Gastroesophageal sphincter (tissue), 4 donors: Measurements from ENCODE around the gene LRRTM4. TPM values are rescaled to one million over a fixed set of nuclear protein-coding genes. Genes with fewer than 3 reads are reported as not detected.

Experiments
- ATAC-seq: fragments of 150-250 bp; one replicate; pipeline ENCODE4 v1.9.1; 2016; ENCODE audit warnings: mild to moderate bottlenecking, moderate library complexity
- H3K27ac ChIP-seq, 4 donors: fragments of 200-600 bp; sonication (generic) in 3 of 4; 1 replicate in 3 of 4; 2 replicates in 1 of 4; pipeline ENCODE4 v1.5.1; 2016 to 2019
- H3K27me3 ChIP-seq: fragments of 200-600 bp; sonication (generic); one replicate; pipeline ENCODE4 v1.5.1; 2019
- H3K36me3 ChIP-seq, 2 donors: fragments of 200-600 bp; sonication (generic); one replicate each; pipeline ENCODE4 v1.5.1; 2019; ENCODE audit warnings: control low read depth in 1 of 2
- H3K4me1 ChIP-seq, 3 donors: fragments of 200-600 bp; sonication (generic); 1 replicate in 2 of 3; 2 replicates in 1 of 3; pipeline ENCODE4 v1.5.1; 2016 to 2019; ENCODE audit warnings: control low read depth in 2 of 3
- H3K4me3 ChIP-seq, 2 donors: fragments of 200-600 bp; sonication (generic); one replicate each; pipeline ENCODE4 v1.5.1; 2019; ENCODE audit warnings: mild to moderate bottlenecking in 1 of 2, moderate library complexity in 1 of 2
- H3K9me3 ChIP-seq, 3 donors: fragments of 200-600 bp; sonication (generic); one replicate each; pipeline ENCODE4 v1.5.1; 2017 to 2019; ENCODE audit warnings: control low read depth in 2 of 3
- EP300 ChIP-seq: sonication (generic); formaldehyde crosslinking; IDR thresholded peaks from one replicate; pipeline ENCODE4 v1.6.1; 2017; ENCODE audit warnings: antibody characterized with exemption, mild to moderate bottlenecking
- POLR2A ChIP-seq, 2 donors: fragments of 450-650 bp; IDR thresholded peaks; one replicate each; pipeline ENCODE4 v1.6.1; 2017; ENCODE audit warnings: antibody characterized with exemption in 2 of 2, mild to moderate bottlenecking in 2 of 2, moderate library complexity in 1 of 2
- POLR2AphosphoS5 ChIP-seq: sonication (generic); formaldehyde crosslinking; IDR thresholded peaks from one replicate; pipeline ENCODE4 v1.6.1; 2017; ENCODE audit warnings: antibody characterized with exemption
- WGBS, 2 donors: methylation state at CpG; one replicate each; pipeline ENCODE4 v1.1.5; 2018; ENCODE audit warnings: low coverage in 1 of 2; 5-methylcytosine and 5-hydroxymethylcytosine counted together
- total RNA-seq, 4 donors: library from RNA; depleted of rRNA; stranded (reverse); fragments of >200 nt; gene quantifications; one replicate each; pipeline ENCODE4 v1.1.0, GENCODE V29; 2016
- TF ChIP-seq, protein P1 (sequence below), 4 experiments: fragments of 200-600 bp in 2 of 4; fragments of 450-650 bp in 2 of 4; sonication (generic) in 1 of 4; IDR thresholded peaks; one replicate each; pipeline ENCODE4 v1.5.1; 2017 to 2019; ENCODE audit warnings: antibody characterized with exemption in 4 of 4, mild to moderate bottlenecking in 2 of 4, moderate library complexity in 2 of 4

Gene LRRTM4
- total RNA-seq, 4 donors from 2014 or later: 0.12 to 0.30 (median 0.27) TPM; not detected in 1

DNA sequence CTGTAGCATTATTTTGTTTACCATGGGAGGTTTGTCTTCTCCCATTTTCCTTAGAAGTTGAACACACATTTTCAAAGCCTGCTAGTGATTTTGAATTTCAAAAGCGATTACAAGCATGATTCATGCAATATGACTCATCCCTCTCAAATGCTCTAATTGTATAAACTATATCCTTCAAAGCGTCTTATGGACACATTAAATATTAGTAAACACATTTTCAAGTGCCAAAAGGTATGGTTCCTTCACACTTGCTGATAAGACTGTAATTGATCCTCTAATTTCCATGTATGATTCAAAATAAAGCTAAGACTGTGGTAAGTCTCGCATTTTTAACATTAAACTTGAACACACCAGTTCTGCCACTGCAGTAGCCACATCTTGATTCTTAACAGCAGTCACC is 512.9 kb downstream of the LRRTM4 start:
- TF ChIP-seq POLR2A (IDR thresholded peaks at IDR 0.05): no peak
- TF ChIP-seq, protein P1, sequence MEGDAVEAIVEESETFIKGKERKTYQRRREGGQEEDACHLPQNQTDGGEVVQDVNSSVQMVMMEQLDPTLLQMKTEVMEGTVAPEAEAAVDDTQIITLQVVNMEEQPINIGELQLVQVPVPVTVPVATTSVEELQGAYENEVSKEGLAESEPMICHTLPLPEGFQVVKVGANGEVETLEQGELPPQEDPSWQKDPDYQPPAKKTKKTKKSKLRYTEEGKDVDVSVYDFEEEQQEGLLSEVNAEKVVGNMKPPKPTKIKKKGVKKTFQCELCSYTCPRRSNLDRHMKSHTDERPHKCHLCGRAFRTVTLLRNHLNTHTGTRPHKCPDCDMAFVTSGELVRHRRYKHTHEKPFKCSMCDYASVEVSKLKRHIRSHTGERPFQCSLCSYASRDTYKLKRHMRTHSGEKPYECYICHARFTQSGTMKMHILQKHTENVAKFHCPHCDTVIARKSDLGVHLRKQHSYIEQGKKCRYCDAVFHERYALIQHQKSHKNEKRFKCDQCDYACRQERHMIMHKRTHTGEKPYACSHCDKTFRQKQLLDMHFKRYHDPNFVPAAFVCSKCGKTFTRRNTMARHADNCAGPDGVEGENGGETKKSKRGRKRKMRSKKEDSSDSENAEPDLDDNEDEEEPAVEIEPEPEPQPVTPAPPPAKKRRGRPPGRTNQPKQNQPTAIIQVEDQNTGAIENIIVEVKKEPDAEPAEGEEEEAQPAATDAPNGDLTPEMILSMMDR (IDR thresholded peaks at IDR 0.05): no peak
- TF ChIP-seq POLR2AphosphoS5: no peak
- no peak for ATAC-seq
- Histone ChIP-seq H3K4me1 (no peaks in the 10 kb centered on the region), H3K36me3 (no peaks in the 10 kb centered on the region), H3K4me3 (no peak overlapping the region), H3K27ac (no peak overlapping the region), H3K9me3 (no peaks in the 10 kb centered on the region), H3K27me3 (no peaks in the 10 kb centered on the region)
- 41 to 44% methylated on average over 3 of the region's 3 CpGs for WGBS, 2 donors

DNA sequence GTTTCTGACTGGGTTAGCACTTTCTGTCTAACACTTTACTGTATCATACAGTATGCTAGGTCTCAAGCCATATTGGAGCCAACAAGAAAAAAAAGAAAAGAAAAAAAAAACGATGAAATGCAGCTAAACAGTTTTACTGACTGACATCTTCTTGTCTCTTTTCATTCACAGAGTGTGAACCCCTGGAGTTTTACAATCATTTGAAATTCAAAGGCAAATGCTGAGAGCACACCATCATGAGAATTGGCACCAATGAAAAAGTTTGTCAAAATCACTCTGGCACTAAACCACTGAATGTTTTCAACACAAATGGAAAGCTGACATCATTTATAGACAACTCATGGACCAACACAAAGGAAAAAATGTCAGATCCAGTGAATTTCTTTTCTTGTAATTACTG is 513.3 kb downstream of the LRRTM4 start:
- 0 to 20% methylated on average over 1 of the region's 1 CpG for WGBS, 2 donors
- H3K4me1 ChIP-seq: no peaks in the 10 kb centered on the region
- H3K36me3 ChIP-seq: no peaks in the 10 kb centered on the region
- no peak for TF ChIP-seq POLR2A (IDR thresholded peaks at IDR 0.05)
- TF ChIP-seq, protein P1 (IDR thresholded peaks at IDR 0.05): no peak
- no peak for TF ChIP-seq EP300
- TF ChIP-seq POLR2AphosphoS5: no peak
- no peak overlapping the region for H3K27ac ChIP-seq
- H3K27me3 ChIP-seq: no peaks in the 10 kb centered on the region
- no peaks in the 10 kb centered on the region for H3K9me3 ChIP-seq
- no peak overlapping the region for H3K4me3 ChIP-seq
- no peak for ATAC-seq

DNA sequence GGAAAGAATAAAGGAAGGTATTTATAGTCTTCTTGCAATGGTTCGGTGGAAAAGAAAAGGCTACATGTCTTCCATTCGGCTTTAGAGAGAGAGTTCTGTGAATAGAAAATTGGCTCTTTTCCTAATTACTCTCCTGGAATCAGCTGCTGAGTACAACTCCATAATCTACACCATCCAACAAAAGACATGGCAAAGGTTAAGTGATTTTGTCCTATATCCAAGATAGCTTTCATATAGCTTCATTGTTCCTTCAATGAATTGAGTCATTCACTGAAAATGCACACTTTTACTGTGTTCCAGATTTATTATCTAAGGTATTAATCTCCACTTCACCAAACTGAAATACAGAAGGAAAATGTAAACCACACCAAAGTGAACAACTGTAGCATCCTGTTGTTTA is 514.5 kb downstream of the LRRTM4 start:
- H3K4me3 ChIP-seq: no peak overlapping the region
- H3K9me3 ChIP-seq: no peaks in the 10 kb centered on the region
- no peak for TF ChIP-seq EP300
- TF ChIP-seq POLR2AphosphoS5: no peak
- no peak for TF ChIP-seq POLR2A (IDR thresholded peaks at IDR 0.05)
- TF ChIP-seq, protein P1 (IDR thresholded peaks at IDR 0.05): no peak
- no peaks in the 10 kb centered on the region for H3K27me3 ChIP-seq
- ATAC-seq: no peak
- no peaks in the 10 kb centered on the region for H3K4me1 ChIP-seq
- 51 to 65% methylated on average over 2 of the region's 2 CpGs for WGBS, 2 donors
- H3K36me3 ChIP-seq: no peaks in the 10 kb centered on the region
- no peak overlapping the region for H3K27ac ChIP-seq

DNA sequence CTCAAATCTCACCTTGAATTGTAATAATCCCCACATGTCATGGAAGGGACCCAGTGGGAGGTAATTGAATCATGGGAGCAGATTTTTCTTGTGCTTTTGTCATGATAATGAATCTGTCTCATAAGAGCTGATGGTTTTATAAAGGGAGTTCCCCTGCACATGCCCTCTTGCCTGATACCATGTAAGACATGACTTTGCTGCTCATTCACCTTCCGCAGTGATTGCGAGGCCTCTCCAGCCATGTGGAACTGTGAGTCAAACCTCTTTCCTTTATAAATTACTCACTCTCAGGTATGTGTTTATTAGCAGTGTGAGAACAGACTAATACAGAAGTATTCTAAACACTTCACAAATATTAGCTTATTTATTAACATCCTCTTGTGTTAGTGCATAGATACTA is 516.7 kb downstream of the LRRTM4 start:
- Histone ChIP-seq H3K27me3 (no peaks in the 10 kb centered on the region), H3K4me3 (no peak overlapping the region), H3K36me3 (no peaks in the 10 kb centered on the region), H3K27ac (no peak overlapping the region), H3K9me3 (no peaks in the 10 kb centered on the region), H3K4me1 (no peaks in the 10 kb centered on the region)
- 86 to 100% methylated on average over 2 of the region's 2 CpGs for WGBS, 2 donors
- no peak for ATAC-seq
- TF ChIP-seq POLR2AphosphoS5 (no peak), POLR2A (IDR thresholded peaks at IDR 0.05) (no peak), EP300 (no peak)
- TF ChIP-seq, protein P1 (IDR thresholded peaks at IDR 0.05): no peak

DNA sequence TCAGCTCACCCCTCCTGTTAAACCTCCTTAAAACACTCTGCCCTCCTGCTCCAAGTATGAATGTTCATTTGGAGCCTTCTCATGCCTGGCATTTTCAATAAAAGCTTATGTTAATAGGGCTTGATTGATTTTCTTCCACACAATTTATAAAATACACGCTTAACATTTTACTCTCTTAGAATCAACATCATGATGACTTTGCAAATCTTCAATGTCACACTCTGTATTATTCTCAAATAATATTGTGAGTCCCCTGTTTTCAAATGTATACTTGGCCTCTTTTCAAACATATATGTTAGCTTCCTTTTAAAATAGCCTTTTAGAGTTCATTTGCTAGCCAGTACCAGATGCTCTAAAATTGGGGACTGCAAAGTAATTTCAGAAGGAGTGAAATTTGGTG is 520.3 kb downstream of the LRRTM4 start:
- TF ChIP-seq POLR2AphosphoS5: no peak
- TF ChIP-seq, protein P1 (IDR thresholded peaks at IDR 0.05): no peak
- TF ChIP-seq POLR2A (IDR thresholded peaks at IDR 0.05): no peak
- no peak for TF ChIP-seq EP300
- H3K4me3 ChIP-seq: no peak overlapping the region
- no peaks in the 10 kb centered on the region for H3K27me3 ChIP-seq
- H3K27ac ChIP-seq: no peak overlapping the region
- H3K4me1 ChIP-seq: no peaks in the 10 kb centered on the region
- WGBS, 2 donors: 39 to 57% methylated on average over 1 of the region's 1 CpG
- no peaks in the 10 kb centered on the region for H3K36me3 ChIP-seq
- no peak for ATAC-seq
- H3K9me3 ChIP-seq: no peaks in the 10 kb centered on the region
